ENCODE data around the gene PSTPIP1. TPM values are rescaled to one million over a fixed set of nuclear protein-coding genes. Genes with fewer than 3 reads are reported as not detected.

The PSTPIP1 gene
- total and polyA plus RNA-seq, 2 of the 4 experiments (the other 2 are of a cell fraction) = 0.36 to 1.1 TPM

GRCh38 chr15:76961268-76962011 is 33.5 kb upstream of the PSTPIP1 start:
- no peak overlapping the region for H3K18ac ChIP-seq (ENCODE audit: low read depth, low read length)
- no peaks in the 10 kb centered on the region for H3K9me3 ChIP-seq (ENCODE audit: control insufficient read depth, insufficient read depth, low read length)
- no peak overlapping the region for H4K8ac ChIP-seq (ENCODE audit: low read depth in 2 of 2, low read length in 2 of 2)
- H4K5ac ChIP-seq (ENCODE audit: low read depth, low read length) = no peak overlapping the region
- H3K79me1 ChIP-seq (ENCODE audit: low read depth in 1 of 2, low read length in 2 of 2) = no peaks in the 10 kb centered on the region
- H2AFZ ChIP-seq (replicated peaks; ENCODE audit: low read length, poor library complexity) = no peak overlapping the region
- H3K27me3 ChIP-seq (ENCODE audit: control insufficient read depth, insufficient read depth, low read length) = peaks cover 30% of the 10 kb centered on the region
- in situ Hi-C loops (cut with MboI; ENCODE audit: low sequenced_read_pairs) = no loop called here
- H3K9ac ChIP-seq (ENCODE audit: low read depth, low read length) = no peak overlapping the region
- no peak for DNase-seq
- H3K27ac ChIP-seq (ENCODE audit: insufficient read depth, low read length) = no peak overlapping the region
- H3K4me2 ChIP-seq (ENCODE audit: low read depth, low read length) = no peak overlapping the region
- H3K4me1 ChIP-seq (ENCODE audit: control insufficient read depth, insufficient read depth, low read length) = no peaks in the 10 kb centered on the region
- H2AK5ac ChIP-seq (ENCODE audit: low read depth, low read length) = no peak overlapping the region
- no peak for ATAC-seq (ENCODE audit: low read depth)
- TF ChIP-seq MXI1 (IDR thresholded peaks at IDR 0.05; ENCODE audit: borderline replicate concordance, low read depth, low read length) = no peak
- TF ChIP-seq MAFK (IDR thresholded peaks at IDR 0.05; ENCODE audit: low read depth, low read length) = no peak
- TF ChIP-seq RFX5 (IDR thresholded peaks at IDR 0.05; ENCODE audit: low read depth, low read length) = no peak
- no peak for TF ChIP-seq CHD1 (IDR thresholded peaks at IDR 0.05; ENCODE audit: low read depth, low read length)
- TF ChIP-seq POLR2A (IDR thresholded peaks at IDR 0.05; ENCODE audit: low read depth, low read length) = no peak
- no peak for TF ChIP-seq SMC3 (IDR thresholded peaks at IDR 0.05; ENCODE audit: low read depth, low read length)
- no peak for TF ChIP-seq CEBPB (IDR thresholded peaks at IDR 0.05; ENCODE audit: low read depth, low read length)
- no peak for TF ChIP-seq ELK1 (IDR thresholded peaks at IDR 0.05; ENCODE audit: borderline replicate concordance, low read depth, low read length)
- TF ChIP-seq FOS (IDR thresholded peaks at IDR 0.05; ENCODE audit: low read depth, low read length) = no peak
- TF ChIP-seq RCOR1 (IDR thresholded peaks at IDR 0.05; ENCODE audit: insufficient replicate concordance, low read length) = no peak
- TF ChIP-seq MAZ (IDR thresholded peaks at IDR 0.05; ENCODE audit: borderline replicate concordance, low read depth, low read length) = no peak
- no peak for TF ChIP-seq CTCF (conservative IDR thresholded peaks at IDR 0.05; ENCODE audit: low read depth, low read length)
- no peak for TF ChIP-seq USF2 (IDR thresholded peaks at IDR 0.05; ENCODE audit: low read depth, low read length)
- no peak for TF ChIP-seq NFE2L2 (IDR thresholded peaks at IDR 0.05; ENCODE audit: low read depth, low read length)
- no peak for TF ChIP-seq BHLHE40 (IDR thresholded peaks at IDR 0.05; ENCODE audit: low read depth, low read length)
- TF ChIP-seq RAD21 (IDR thresholded peaks at IDR 0.05; ENCODE audit: low read length) = no peak
- CTCF ChIA-PET = no interaction called here
- H3K4ac ChIP-seq (ENCODE audit: low read depth, low read length) = no peak overlapping the region
- H3K23ac ChIP-seq (ENCODE audit: low read depth, low read length) = no peak overlapping the region
- H2BK15ac ChIP-seq (ENCODE audit: low read depth, low read length) = no peak overlapping the region
- intact Hi-C loops (cut with micrococcal nuclease) = no loop called here
- H4K91ac ChIP-seq (ENCODE audit: insufficient read depth, low read depth, low read length) = no peak overlapping the region
- no peak overlapping the region for H3K14ac ChIP-seq (replicated peaks; ENCODE audit: low read depth, low read length)
- BruUV-seq (replicated peaks) = no TSS peak
- POLR2A ChIA-PET (ENCODE audit: unreplicated experiment) = no interaction called here
- no peak overlapping the region for H2BK20ac ChIP-seq (ENCODE audit: low read depth, low read length)
- H3K9me1 ChIP-seq (ENCODE audit: insufficient read depth, low read length) = no peaks in the 10 kb centered on the region
- H3K4me3 ChIP-seq (ENCODE audit: insufficient read depth, low read depth, low read length) = no peak overlapping the region
- no peak overlapping the region for H2BK5ac ChIP-seq (ENCODE audit: low read depth, low read length, poor library complexity, severe bottlenecking)
- dilution Hi-C loops (cut with HindIII; ENCODE audit: low sequenced_read_pairs, unreplicated experiment) = no loop called here
- no CpG with 5 or more reads among the region's 6 CpGs for WGBS, 2 experiments (ENCODE audit: extremely low coverage in 2 of 2, insufficient read length in 1 of 2)
- no peak overlapping the region for H2AK9ac ChIP-seq (replicated peaks; ENCODE audit: low read depth, low read length, poor library complexity)
- H2BK120ac ChIP-seq (ENCODE audit: low read depth, low read length) = no peak overlapping the region
- H3K56ac ChIP-seq (ENCODE audit: extremely low read depth, insufficient read depth, low read length) = no peak overlapping the region
- no peaks in the 10 kb centered on the region for H4K20me1 ChIP-seq (ENCODE audit: insufficient read depth, low read length)
- H3K36me3 ChIP-seq (ENCODE audit: control insufficient read depth, insufficient read depth, low read length) = no peaks in the 10 kb centered on the region
